GM21526 (cell line): ENCODE results near the gene IKBKE.

Source experiments
- ATAC-seq: cut with Tn5 transposase; IDR thresholded peaks from one replicate; pipeline ENCODE4 v1.9.1; 2021; ENCODE audit warnings: moderate library complexity; ENCODE audit not compliant: unreplicated experiment, low FRiP score

The IKBKE gene

GRCh38 chr1:206493279-206493678, 23.0 kb downstream of the IKBKE start:
- no peak for ATAC-seq

GRCh38 chr1:206495011-206495461, 24.8 kb downstream of the IKBKE start:
- ATAC-seq: no peak

GRCh38 chr1:206495493-206496046, 25.3 kb downstream of the IKBKE start:
- ATAC-seq: no peak

- no peak for ATAC-seq
Measured at GRCh38 chr1:206496131-206496793, 26.0 kb downstream of the IKBKE start.

- ATAC-seq: no peak
Measured at GRCh38 chr1:206497363-206497762, 27.1 kb downstream of the IKBKE start.

GRCh38 chr1:206497774-206498173, 27.5 kb downstream of the IKBKE start:
- ATAC-seq: no peak

GRCh38 chr1:206498685-206499084, 28.4 kb downstream of the IKBKE start:
- ATAC-seq: no peak

GRCh38 chr1:206500046-206500445, 29.8 kb downstream of the IKBKE start:
- no peak for ATAC-seq

GRCh38 chr1:206501881-206502280, 31.6 kb downstream of the IKBKE start:
- no peak for ATAC-seq

- no peak for ATAC-seq
Measured at GRCh38 chr1:206502403-206502802, 32.1 kb downstream of the IKBKE start.

GRCh38 chr1:206502812-206503211, 32.5 kb downstream of the IKBKE start:
- no peak for ATAC-seq

GRCh38 chr1:206503591-206504362, 33.5 kb downstream of the IKBKE start:
- ATAC-seq: no peak

- ATAC-seq: no peak
Measured at GRCh38 chr1:206504363-206504713, 34.1 kb downstream of the IKBKE start.

GRCh38 chr1:206505702-206506355, 35.6 kb downstream of the IKBKE start:
- ATAC-seq: no peak

- peak; percentile 16 for ATAC-seq
Measured at GRCh38 chr1:206506405-206507283, 36.4 kb downstream of the IKBKE start.

GRCh38 chr1:206507284-206508129, 37.2 kb downstream of the IKBKE start, which contains the start of gene RASSF5:
RASSF5 (plus strand) TSS chr1:206507531; CDS start chr1:206507603, 72 bp downstream.
- ATAC-seq: peak; percentile 61

- no peak for ATAC-seq
Measured at GRCh38 chr1:206508130-206508889, 38.0 kb downstream of the IKBKE start.

- ATAC-seq: no peak
Measured at GRCh38 chr1:206508956-206509355, 38.7 kb downstream of the IKBKE start.
